HL-60 (cell line): ENCODE results near the gene PTPRD.

Experiments
- TF ChIP-seq, protein P1 (sequence below): IDR thresholded peaks from 2 replicates; pipeline ENCODE4 v1.6.1; 2012; ENCODE audit warnings: low read depth; ENCODE audit not compliant: insufficient replicate concordance
- TF ChIP-seq, protein P2 (sequence below): IDR thresholded peaks from one replicate; pipeline ENCODE4 v1.5.1; 2011; ENCODE audit warnings: low read length, control low read depth, inconsistent platforms; ENCODE audit not compliant: insufficient read depth

GRCh38 chr9:9598723-9599122, 1014.1 kb downstream of the PTPRD start:
- TF ChIP-seq, protein P1, sequence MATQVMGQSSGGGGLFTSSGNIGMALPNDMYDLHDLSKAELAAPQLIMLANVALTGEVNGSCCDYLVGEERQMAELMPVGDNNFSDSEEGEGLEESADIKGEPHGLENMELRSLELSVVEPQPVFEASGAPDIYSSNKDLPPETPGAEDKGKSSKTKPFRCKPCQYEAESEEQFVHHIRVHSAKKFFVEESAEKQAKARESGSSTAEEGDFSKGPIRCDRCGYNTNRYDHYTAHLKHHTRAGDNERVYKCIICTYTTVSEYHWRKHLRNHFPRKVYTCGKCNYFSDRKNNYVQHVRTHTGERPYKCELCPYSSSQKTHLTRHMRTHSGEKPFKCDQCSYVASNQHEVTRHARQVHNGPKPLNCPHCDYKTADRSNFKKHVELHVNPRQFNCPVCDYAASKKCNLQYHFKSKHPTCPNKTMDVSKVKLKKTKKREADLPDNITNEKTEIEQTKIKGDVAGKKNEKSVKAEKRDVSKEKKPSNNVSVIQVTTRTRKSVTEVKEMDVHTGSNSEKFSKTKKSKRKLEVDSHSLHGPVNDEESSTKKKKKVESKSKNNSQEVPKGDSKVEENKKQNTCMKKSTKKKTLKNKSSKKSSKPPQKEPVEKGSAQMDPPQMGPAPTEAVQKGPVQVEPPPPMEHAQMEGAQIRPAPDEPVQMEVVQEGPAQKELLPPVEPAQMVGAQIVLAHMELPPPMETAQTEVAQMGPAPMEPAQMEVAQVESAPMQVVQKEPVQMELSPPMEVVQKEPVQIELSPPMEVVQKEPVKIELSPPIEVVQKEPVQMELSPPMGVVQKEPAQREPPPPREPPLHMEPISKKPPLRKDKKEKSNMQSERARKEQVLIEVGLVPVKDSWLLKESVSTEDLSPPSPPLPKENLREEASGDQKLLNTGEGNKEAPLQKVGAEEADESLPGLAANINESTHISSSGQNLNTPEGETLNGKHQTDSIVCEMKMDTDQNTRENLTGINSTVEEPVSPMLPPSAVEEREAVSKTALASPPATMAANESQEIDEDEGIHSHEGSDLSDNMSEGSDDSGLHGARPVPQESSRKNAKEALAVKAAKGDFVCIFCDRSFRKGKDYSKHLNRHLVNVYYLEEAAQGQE, result no peak
- TF ChIP-seq, protein P2, sequence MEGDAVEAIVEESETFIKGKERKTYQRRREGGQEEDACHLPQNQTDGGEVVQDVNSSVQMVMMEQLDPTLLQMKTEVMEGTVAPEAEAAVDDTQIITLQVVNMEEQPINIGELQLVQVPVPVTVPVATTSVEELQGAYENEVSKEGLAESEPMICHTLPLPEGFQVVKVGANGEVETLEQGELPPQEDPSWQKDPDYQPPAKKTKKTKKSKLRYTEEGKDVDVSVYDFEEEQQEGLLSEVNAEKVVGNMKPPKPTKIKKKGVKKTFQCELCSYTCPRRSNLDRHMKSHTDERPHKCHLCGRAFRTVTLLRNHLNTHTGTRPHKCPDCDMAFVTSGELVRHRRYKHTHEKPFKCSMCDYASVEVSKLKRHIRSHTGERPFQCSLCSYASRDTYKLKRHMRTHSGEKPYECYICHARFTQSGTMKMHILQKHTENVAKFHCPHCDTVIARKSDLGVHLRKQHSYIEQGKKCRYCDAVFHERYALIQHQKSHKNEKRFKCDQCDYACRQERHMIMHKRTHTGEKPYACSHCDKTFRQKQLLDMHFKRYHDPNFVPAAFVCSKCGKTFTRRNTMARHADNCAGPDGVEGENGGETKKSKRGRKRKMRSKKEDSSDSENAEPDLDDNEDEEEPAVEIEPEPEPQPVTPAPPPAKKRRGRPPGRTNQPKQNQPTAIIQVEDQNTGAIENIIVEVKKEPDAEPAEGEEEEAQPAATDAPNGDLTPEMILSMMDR, result no peak
